Stimulated activated CD4-positive, alpha-beta T cell treated with anti-CD3 and anti-CD28 coated beads, Interleukin-2, amount 100 ng/mL, for 4 hours (primary cell): Measurements from ENCODE around the gene UBTD2.

Source experiments
- DNase-seq: peaks from one replicate; pipeline ENCODE4 v3.0.0-alpha.2; 2020; ENCODE audit warnings: low read depth

Gene UBTD2

GRCh38 chr5:172193872-172194271 is 89.7 kb downstream of the UBTD2 start, which contains the start of gene EFCAB9:
EFCAB9 (plus strand) TSS chr5:172194172; CDS start chr5:172194173, 1 bp downstream.
- DNase-seq, result no peak

GRCh38 chr5:172189693-172190296 is 93.8 kb downstream of the UBTD2 start:
- no peak for DNase-seq

- no peak for DNase-seq
Measured at GRCh38 chr5:172188893-172189692, 94.5 kb downstream of the UBTD2 start.

- DNase-seq, result peak; percentile 84
Measured at GRCh38 chr5:172188033-172188892, 95.3 kb downstream of the UBTD2 start, which contains the start of gene STK10. STK10 (minus strand) TSS chr5:172188224; CDS start chr5:172188042, 182 bp downstream.

GRCh38 chr5:172187118-172188032 is 96.2 kb downstream of the UBTD2 start:
- peak; percentile 65 for DNase-seq

- no peak for DNase-seq
Measured at GRCh38 chr5:172186114-172186695, 97.4 kb downstream of the UBTD2 start.

GRCh38 chr5:172185096-172185461 is 98.5 kb downstream of the UBTD2 start:
- DNase-seq, result no peak

- DNase-seq, result no peak
Measured at GRCh38 chr5:172183881-172184280, 99.7 kb downstream of the UBTD2 start.

- DNase-seq, result no peak
Measured at GRCh38 chr5:172182291-172182690, 101.3 kb downstream of the UBTD2 start.

GRCh38 chr5:172180936-172181335 is 102.6 kb downstream of the UBTD2 start:
- no peak for DNase-seq

GRCh38 chr5:172178991-172179989 is 104.3 kb downstream of the UBTD2 start:
- DNase-seq, result no peak

- no peak for DNase-seq
Measured at GRCh38 chr5:172178301-172178987, 105.1 kb downstream of the UBTD2 start.

GRCh38 chr5:172177176-172177575 is 106.4 kb downstream of the UBTD2 start:
- no peak for DNase-seq

GRCh38 chr5:172175263-172175719 is 108.3 kb downstream of the UBTD2 start:
- peak; percentile 78 for DNase-seq

GRCh38 chr5:172173564-172174153 is 109.9 kb downstream of the UBTD2 start:
- DNase-seq, result peak; percentile 50

GRCh38 chr5:172172912-172173563 is 110.5 kb downstream of the UBTD2 start:
- DNase-seq, result no peak

- DNase-seq, result no peak
Measured at GRCh38 chr5:172171118-172171517, 112.4 kb downstream of the UBTD2 start.

GRCh38 chr5:172170251-172170701 is 113.3 kb downstream of the UBTD2 start:
- DNase-seq, result no peak
